ENCODE measurements around the gene SLFN14. TPM values are rescaled to one million over a fixed set of nuclear protein-coding genes. Genes with fewer than 3 reads are reported as not detected.

Gene SLFN14
- total RNA-seq, 2 donors from 2014 or later = not detected

DNA sequence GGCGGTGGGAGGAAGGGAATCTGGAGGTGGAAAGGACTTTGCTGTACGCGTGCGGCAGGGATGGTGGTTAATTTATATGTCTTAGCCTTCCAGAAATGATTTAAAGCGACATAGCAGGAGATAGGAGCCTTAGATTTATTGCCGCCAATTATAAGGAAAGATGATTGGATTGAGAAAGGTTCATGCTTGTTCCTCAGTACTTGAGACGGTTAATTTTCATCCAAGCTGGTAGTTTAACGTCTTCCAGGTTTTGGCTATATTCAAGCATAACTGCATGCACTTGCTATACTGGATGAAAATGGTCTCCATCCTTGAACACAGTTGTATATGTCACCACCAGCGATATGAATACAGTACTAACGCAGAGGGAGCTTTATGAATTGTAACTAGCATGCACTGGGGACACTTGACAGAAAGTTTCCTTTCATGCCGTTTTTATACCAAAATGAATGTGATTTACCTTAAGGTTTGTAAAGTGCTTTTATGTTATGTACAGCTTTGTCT lies 18.4 kb upstream of the SLFN14 start:
- peak overlapping the region; percentile 42 for H3K27ac ChIP-seq (ENCODE audit: low read depth, low read length)
- Mint-ChIP-seq H3K4me3 (peak overlapping the region; percentile 94), H3K4me1 (peaks cover 7% of the 10 kb centered on the region), H3K9me3 (no peaks in the 10 kb centered on the region), H3K27ac (peak overlapping the region; percentile 96), H3K36me3 (ENCODE audit: low read depth) (no peaks in the 10 kb centered on the region), H3K27me3 (ENCODE audit: insufficient read depth) (peaks cover 15% of the 10 kb centered on the region)
- TF ChIP-seq, protein P1, sequence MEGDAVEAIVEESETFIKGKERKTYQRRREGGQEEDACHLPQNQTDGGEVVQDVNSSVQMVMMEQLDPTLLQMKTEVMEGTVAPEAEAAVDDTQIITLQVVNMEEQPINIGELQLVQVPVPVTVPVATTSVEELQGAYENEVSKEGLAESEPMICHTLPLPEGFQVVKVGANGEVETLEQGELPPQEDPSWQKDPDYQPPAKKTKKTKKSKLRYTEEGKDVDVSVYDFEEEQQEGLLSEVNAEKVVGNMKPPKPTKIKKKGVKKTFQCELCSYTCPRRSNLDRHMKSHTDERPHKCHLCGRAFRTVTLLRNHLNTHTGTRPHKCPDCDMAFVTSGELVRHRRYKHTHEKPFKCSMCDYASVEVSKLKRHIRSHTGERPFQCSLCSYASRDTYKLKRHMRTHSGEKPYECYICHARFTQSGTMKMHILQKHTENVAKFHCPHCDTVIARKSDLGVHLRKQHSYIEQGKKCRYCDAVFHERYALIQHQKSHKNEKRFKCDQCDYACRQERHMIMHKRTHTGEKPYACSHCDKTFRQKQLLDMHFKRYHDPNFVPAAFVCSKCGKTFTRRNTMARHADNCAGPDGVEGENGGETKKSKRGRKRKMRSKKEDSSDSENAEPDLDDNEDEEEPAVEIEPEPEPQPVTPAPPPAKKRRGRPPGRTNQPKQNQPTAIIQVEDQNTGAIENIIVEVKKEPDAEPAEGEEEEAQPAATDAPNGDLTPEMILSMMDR (conservative IDR thresholded peaks at IDR 0.05) = no peak
- peaks cover 10% of the 10 kb centered on the region for H3K27me3 ChIP-seq (ENCODE audit: control insufficient read depth, insufficient read depth, low read length, poor library complexity, severe bottlenecking)
- H3K36me3 ChIP-seq (ENCODE audit: control insufficient read depth, insufficient read depth, low read length) = peaks cover 22% of the 10 kb centered on the region
- WGBS, 2 experiments (ENCODE audit: insufficient coverage in 1 of 2, insufficient read length in 1 of 2) = 10 to 11% methylated on average over 8 to 11 of the region's 11 CpGs
- no peak for DNase-seq
- H3K9me3 ChIP-seq (ENCODE audit: control insufficient read depth, low read length) = no peaks in the 10 kb centered on the region
- H3K9ac ChIP-seq (ENCODE audit: extremely low read depth, low read length, poor library complexity, severe bottlenecking) = peak overlapping the region; percentile 76
- H3K4me1 ChIP-seq (ENCODE audit: control insufficient read depth, insufficient read depth, low read length) = no peaks in the 10 kb centered on the region
- peak overlapping the region; percentile 94 for H3K4me3 ChIP-seq (ENCODE audit: low read length)

DNA sequence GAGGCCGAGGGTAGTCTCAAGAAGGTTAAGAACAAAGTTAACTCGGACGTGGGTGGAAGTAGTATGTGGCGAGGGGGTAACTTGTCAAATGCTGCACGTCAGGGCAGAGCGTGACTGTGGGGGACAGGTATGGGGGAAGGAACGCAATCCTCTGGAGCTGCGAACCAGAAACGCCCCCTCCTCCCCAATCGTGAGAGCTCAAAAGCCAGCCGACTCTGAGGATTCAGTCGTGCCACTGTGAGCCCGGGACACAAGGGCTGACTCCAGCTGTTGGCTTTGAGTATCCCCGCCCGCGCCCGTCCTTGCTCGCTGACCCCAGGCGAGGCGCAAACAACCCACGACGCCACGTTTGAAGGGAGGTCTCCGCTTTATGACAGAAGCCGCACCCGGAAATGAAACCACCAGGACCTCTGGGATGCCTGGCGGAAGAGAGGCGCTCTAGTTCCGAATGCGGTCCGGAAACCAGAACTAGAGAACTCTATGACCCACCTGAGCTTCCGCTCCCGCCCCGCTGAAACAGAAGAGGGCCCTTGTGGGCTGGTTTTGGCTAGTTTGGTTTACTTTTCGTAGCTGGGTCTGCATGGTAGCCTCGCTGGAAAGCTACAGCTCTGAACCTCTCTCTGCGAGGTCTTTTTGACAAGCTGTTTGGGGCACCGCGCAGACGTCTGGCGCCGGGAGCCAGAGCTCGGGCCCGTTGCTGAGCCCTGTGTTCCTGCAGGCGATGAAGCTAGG lies 17.7 kb upstream of the SLFN14 start, which contains the start of gene PEX12:
Gene PEX12 (minus strand): TSS at position 375 of the 732 bp plus-strand sequence. CDS start 550 bp downstream, outside the sequence.
- Mint-ChIP-seq H3K27me3 (ENCODE audit: insufficient read depth) (peaks cover 10% of the 10 kb centered on the region), H3K27ac (peak within 1 kb of the TSS; percentile 96), H3K9me3 (no peaks in the 10 kb centered on the region), H3K4me3 (peak within 1 kb of the TSS; percentile 94), H3K4me1 (peaks cover 7% of the 10 kb centered on the region), H3K36me3 (ENCODE audit: low read depth) (no peaks in the 10 kb centered on the region)
- Histone ChIP-seq H3K27ac (ENCODE audit: low read depth, low read length) (peak within 1 kb of the TSS; percentile 42), H3K4me1 (ENCODE audit: control insufficient read depth, insufficient read depth, low read length) (no peaks in the 10 kb centered on the region), H3K9me3 (ENCODE audit: control insufficient read depth, low read length) (no peaks in the 10 kb centered on the region), H3K4me3 (ENCODE audit: low read length) (peak within 1 kb of the TSS; percentile 94), H3K27me3 (ENCODE audit: control insufficient read depth, insufficient read depth, low read length, poor library complexity, severe bottlenecking) (peaks cover 3% of the 10 kb centered on the region), H3K9ac (ENCODE audit: extremely low read depth, low read length, poor library complexity, severe bottlenecking) (peak within 1 kb of the TSS; percentile 76), H3K36me3 (ENCODE audit: control insufficient read depth, insufficient read depth, low read length) (peaks cover 28% of the 10 kb centered on the region)
- TF ChIP-seq, protein P1 (conservative IDR thresholded peaks at IDR 0.05) = no peak
- WGBS, 2 experiments (ENCODE audit: insufficient coverage in 1 of 2, insufficient read length in 1 of 2) = 0 to 1% methylated on average over 16 to 45 of the region's 45 CpGs
- peak; percentile 95 for DNase-seq

DNA sequence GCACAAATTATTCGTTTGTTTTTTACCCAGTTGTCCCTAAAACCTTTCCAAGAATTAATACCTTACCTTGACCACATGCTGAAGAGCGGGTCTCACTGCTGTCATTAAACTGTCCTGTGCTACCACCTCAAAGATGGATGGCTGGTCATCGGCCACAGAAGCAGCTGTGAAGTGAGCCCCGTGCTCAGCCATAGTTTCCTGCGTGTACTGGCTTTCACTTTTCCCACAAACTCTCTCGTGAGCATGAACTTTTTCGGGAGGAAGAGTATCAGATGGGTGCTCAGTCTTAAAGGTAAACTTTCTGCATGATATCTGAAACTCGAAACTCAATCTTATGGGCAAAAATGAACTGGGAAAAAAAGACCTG lies 17.2 kb upstream of the SLFN14 start:
- WGBS, 2 experiments (ENCODE audit: insufficient coverage in 1 of 2, insufficient read length in 1 of 2) = 20 to 23% methylated on average over 8 of the region's 8 CpGs
- H3K27me3 ChIP-seq (ENCODE audit: control insufficient read depth, insufficient read depth, low read length, poor library complexity, severe bottlenecking) = no peaks in the 10 kb centered on the region
- H3K36me3 ChIP-seq (ENCODE audit: control insufficient read depth, insufficient read depth, low read length) = peaks cover 30% of the 10 kb centered on the region
- no peak overlapping the region for H3K27ac ChIP-seq (ENCODE audit: low read depth, low read length)
- H3K4me1 ChIP-seq (ENCODE audit: control insufficient read depth, insufficient read depth, low read length) = no peaks in the 10 kb centered on the region
- Mint-ChIP-seq H3K27ac (peak overlapping the region; percentile 96), H3K27me3 (ENCODE audit: insufficient read depth) (peaks cover 6% of the 10 kb centered on the region), H3K36me3 (ENCODE audit: low read depth) (no peaks in the 10 kb centered on the region), H3K4me3 (peak overlapping the region; percentile 94), H3K4me1 (peaks cover 7% of the 10 kb centered on the region), H3K9me3 (no peaks in the 10 kb centered on the region)
- no peaks in the 10 kb centered on the region for H3K9me3 ChIP-seq (ENCODE audit: control insufficient read depth, low read length)
- peak overlapping the region; percentile 94 for H3K4me3 ChIP-seq (ENCODE audit: low read length)
- DNase-seq = no peak
- peak overlapping the region; percentile 76 for H3K9ac ChIP-seq (ENCODE audit: extremely low read depth, low read length, poor library complexity, severe bottlenecking)
- TF ChIP-seq, protein P1 (conservative IDR thresholded peaks at IDR 0.05) = no peak

Data from endodermal cell (in vitro differentiated cells).